ENCODE measurements around the gene KCTD7.
"Not testable (repeated sequence)": the region's sequence is repeated elsewhere in the genome, so short reads cannot be mapped to it uniquely, and the experiment has no call there.

- TF ChIP-seq, protein P1, sequence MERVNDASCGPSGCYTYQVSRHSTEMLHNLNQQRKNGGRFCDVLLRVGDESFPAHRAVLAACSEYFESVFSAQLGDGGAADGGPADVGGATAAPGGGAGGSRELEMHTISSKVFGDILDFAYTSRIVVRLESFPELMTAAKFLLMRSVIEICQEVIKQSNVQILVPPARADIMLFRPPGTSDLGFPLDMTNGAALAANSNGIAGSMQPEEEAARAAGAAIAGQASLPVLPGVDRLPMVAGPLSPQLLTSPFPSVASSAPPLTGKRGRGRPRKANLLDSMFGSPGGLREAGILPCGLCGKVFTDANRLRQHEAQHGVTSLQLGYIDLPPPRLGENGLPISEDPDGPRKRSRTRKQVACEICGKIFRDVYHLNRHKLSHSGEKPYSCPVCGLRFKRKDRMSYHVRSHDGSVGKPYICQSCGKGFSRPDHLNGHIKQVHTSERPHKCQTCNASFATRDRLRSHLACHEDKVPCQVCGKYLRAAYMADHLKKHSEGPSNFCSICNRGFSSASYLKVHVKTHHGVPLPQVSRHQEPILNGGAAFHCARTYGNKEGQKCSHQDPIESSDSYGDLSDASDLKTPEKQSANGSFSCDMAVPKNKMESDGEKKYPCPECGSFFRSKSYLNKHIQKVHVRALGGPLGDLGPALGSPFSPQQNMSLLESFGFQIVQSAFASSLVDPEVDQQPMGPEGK (CRISPR knock-in tag; IDR thresholded peaks at IDR 0.05; ENCODE audit: borderline replicate concordance): not testable (repeated sequence)
- not testable (repeated sequence) for TF ChIP-seq CSDC2 (CRISPR knock-in tag; IDR thresholded peaks at IDR 0.05); CREB5 (CRISPR knock-in tag; IDR thresholded peaks at IDR 0.05; ENCODE audit: low read depth); ZFP3 (CRISPR knock-in tag; IDR thresholded peaks at IDR 0.05); ZNF565 (CRISPR knock-in tag; conservative IDR thresholded peaks at IDR 0.05; ENCODE audit: low read depth); GLIS3 (CRISPR knock-in tag; IDR thresholded peaks at IDR 0.05); BACH2 (CRISPR knock-in tag; IDR thresholded peaks at IDR 0.05; ENCODE audit: borderline replicate concordance); ISL1 (CRISPR knock-in tag; IDR thresholded peaks at IDR 0.05); ARNTL (CRISPR knock-in tag; IDR thresholded peaks at IDR 0.05; ENCODE audit: borderline replicate concordance, low read depth); TSHZ2 (CRISPR knock-in tag; IDR thresholded peaks at IDR 0.05)
These were observed 27.3 kb downstream of the KCTD7 start for GRCh38 chr7:66655826-66656485.

All from SK-N-SH treated with all-trans-retinoic acid at 6 μM for 48 hours (cell line).